ENCODE data around the gene AMPD3. TPM values are rescaled to one million over a fixed set of nuclear protein-coding genes. Genes with fewer than 3 reads are reported as not detected.
"Not testable (repeated sequence)": the region's sequence is repeated elsewhere in the genome, so short reads cannot be mapped to it uniquely, and the experiment has no call there.

Gene AMPD3
- total RNA-seq, 1 donor, result 20.1 TPM

- no peaks in the 10 kb centered on the region for H3K4me1 ChIP-seq (ENCODE audit: insufficient read depth, low read length)
- H3K9me3 ChIP-seq (ENCODE audit: low read depth, low read length), result no peaks in the 10 kb centered on the region
- H3K27me3 ChIP-seq (ENCODE audit: insufficient read depth, low read length), result no peaks in the 10 kb centered on the region
- no peak overlapping the region for H3K4me3 ChIP-seq (ENCODE audit: low read length)
Observed at GRCh38 chr11:10426475-10426874, 28.6 kb upstream of the AMPD3 start.

- H3K27me3 ChIP-seq (ENCODE audit: insufficient read depth, low read length), result no peaks in the 10 kb centered on the region
- no peak overlapping the region for H3K4me3 ChIP-seq (ENCODE audit: low read length)
- no peaks in the 10 kb centered on the region for H3K4me1 ChIP-seq (ENCODE audit: insufficient read depth, low read length)
Observed at GRCh38 chr11:10428453-10428852, 26.6 kb upstream of the AMPD3 start.

GRCh38 chr11:10429526-10429925 is 25.5 kb upstream of the AMPD3 start:
- H3K27me3 ChIP-seq (ENCODE audit: insufficient read depth, low read length), result no peaks in the 10 kb centered on the region

More at GRCh38 chr11:10428453-10428852, 26.6 kb upstream of the AMPD3 start:
- no peaks in the 10 kb centered on the region for H3K9me3 ChIP-seq (ENCODE audit: low read depth, low read length)

GRCh38 chr11:10432493-10432892 is 22.6 kb upstream of the AMPD3 start:
- H3K27me3 ChIP-seq (ENCODE audit: insufficient read depth, low read length), result no peaks in the 10 kb centered on the region
- no peaks in the 10 kb centered on the region for H3K9me3 ChIP-seq (ENCODE audit: low read depth, low read length)
- no peak overlapping the region for H3K4me3 ChIP-seq (ENCODE audit: low read length)
- H3K4me1 ChIP-seq (ENCODE audit: insufficient read depth, low read length), result peaks cover 19% of the 10 kb centered on the region

More at GRCh38 chr11:10429526-10429925, 25.5 kb upstream of the AMPD3 start:
- Histone ChIP-seq H3K4me3 (ENCODE audit: low read length) (no peak overlapping the region), H3K4me1 (ENCODE audit: insufficient read depth, low read length) (no peaks in the 10 kb centered on the region), H3K9me3 (ENCODE audit: low read depth, low read length) (no peaks in the 10 kb centered on the region)

GRCh38 chr11:10432971-10433370 is 22.1 kb upstream of the AMPD3 start:
- peaks cover 19% of the 10 kb centered on the region for H3K4me1 ChIP-seq (ENCODE audit: insufficient read depth, low read length)
- H3K4me3 ChIP-seq (ENCODE audit: low read length), result no peak overlapping the region
- no peaks in the 10 kb centered on the region for H3K27me3 ChIP-seq (ENCODE audit: insufficient read depth, low read length)
- H3K9me3 ChIP-seq (ENCODE audit: low read depth, low read length), result no peaks in the 10 kb centered on the region

- H3K4me1 ChIP-seq (ENCODE audit: insufficient read depth, low read length), result peaks cover 19% of the 10 kb centered on the region
- H3K27me3 ChIP-seq (ENCODE audit: insufficient read depth, low read length), result no peaks in the 10 kb centered on the region
- H3K4me3 ChIP-seq (ENCODE audit: low read length), result no peak overlapping the region
- no peaks in the 10 kb centered on the region for H3K9me3 ChIP-seq (ENCODE audit: low read depth, low read length)
Observed at GRCh38 chr11:10436224-10436623, 18.8 kb upstream of the AMPD3 start.

- not testable (repeated sequence) for H3K27me3 ChIP-seq (ENCODE audit: insufficient read depth, low read length); H3K4me3 ChIP-seq (ENCODE audit: low read length)
- H3K4me1 ChIP-seq (ENCODE audit: insufficient read depth, low read length), result peaks cover 22% of the 10 kb centered on the region
Observed at GRCh38 chr11:10436683-10437082, 18.4 kb upstream of the AMPD3 start.

GRCh38 chr11:10438458-10438857 is 16.6 kb upstream of the AMPD3 start:
- Histone ChIP-seq H3K4me1 (ENCODE audit: insufficient read depth, low read length) (peaks cover 32% of the 10 kb centered on the region), H3K4me3 (ENCODE audit: low read length) (no peak overlapping the region), H3K9me3 (ENCODE audit: low read depth, low read length) (no peaks in the 10 kb centered on the region), H3K27me3 (ENCODE audit: insufficient read depth, low read length) (no peaks in the 10 kb centered on the region)

More at GRCh38 chr11:10436683-10437082, 18.4 kb upstream of the AMPD3 start:
- not testable (repeated sequence) for H3K9me3 ChIP-seq (ENCODE audit: low read depth, low read length)

GRCh38 chr11:10439351-10439750 is 15.7 kb upstream of the AMPD3 start:
- Histone ChIP-seq H3K4me3 (ENCODE audit: low read length) (no peak overlapping the region), H3K27me3 (ENCODE audit: insufficient read depth, low read length) (no peaks in the 10 kb centered on the region)

GRCh38 chr11:10439924-10440323 is 15.1 kb upstream of the AMPD3 start:
- Histone ChIP-seq H3K4me3 (ENCODE audit: low read length) (no peak overlapping the region), H3K4me1 (ENCODE audit: insufficient read depth, low read length) (peaks cover 37% of the 10 kb centered on the region), H3K9me3 (ENCODE audit: low read depth, low read length) (no peaks in the 10 kb centered on the region), H3K27me3 (ENCODE audit: insufficient read depth, low read length) (no peaks in the 10 kb centered on the region)

More at GRCh38 chr11:10439351-10439750, 15.7 kb upstream of the AMPD3 start:
- Histone ChIP-seq H3K4me1 (ENCODE audit: insufficient read depth, low read length) (peaks cover 32% of the 10 kb centered on the region), H3K9me3 (ENCODE audit: low read depth, low read length) (no peaks in the 10 kb centered on the region)

- H3K4me1 ChIP-seq (ENCODE audit: insufficient read depth, low read length), result peaks cover 42% of the 10 kb centered on the region
- H3K9me3 ChIP-seq (ENCODE audit: low read depth, low read length), result no peaks in the 10 kb centered on the region
- no peak overlapping the region for H3K4me3 ChIP-seq (ENCODE audit: low read length)
- no peaks in the 10 kb centered on the region for H3K27me3 ChIP-seq (ENCODE audit: insufficient read depth, low read length)
Observed at GRCh38 chr11:10440401-10440800, 14.7 kb upstream of the AMPD3 start.

GRCh38 chr11:10441091-10441490 is 14.0 kb upstream of the AMPD3 start:
- Histone ChIP-seq H3K4me1 (ENCODE audit: insufficient read depth, low read length) (peaks cover 37% of the 10 kb centered on the region), H3K27me3 (ENCODE audit: insufficient read depth, low read length) (no peaks in the 10 kb centered on the region), H3K4me3 (ENCODE audit: low read length) (no peak overlapping the region), H3K9me3 (ENCODE audit: low read depth, low read length) (no peaks in the 10 kb centered on the region)

- Histone ChIP-seq H3K4me1 (ENCODE audit: insufficient read depth, low read length) (peaks cover 29% of the 10 kb centered on the region), H3K4me3 (ENCODE audit: low read length) (no peak overlapping the region), H3K9me3 (ENCODE audit: low read depth, low read length) (no peaks in the 10 kb centered on the region)
Observed at GRCh38 chr11:10441652-10442503, 13.2 kb upstream of the AMPD3 start.

GRCh38 chr11:10443152-10443551 is 11.9 kb upstream of the AMPD3 start:
- Histone ChIP-seq H3K9me3 (ENCODE audit: low read depth, low read length) (no peaks in the 10 kb centered on the region), H3K27me3 (ENCODE audit: insufficient read depth, low read length) (no peaks in the 10 kb centered on the region), H3K4me1 (ENCODE audit: insufficient read depth, low read length) (peaks cover 25% of the 10 kb centered on the region), H3K4me3 (ENCODE audit: low read length) (no peak overlapping the region)

More at GRCh38 chr11:10441652-10442503, 13.2 kb upstream of the AMPD3 start:
- H3K27me3 ChIP-seq (ENCODE audit: insufficient read depth, low read length), result no peaks in the 10 kb centered on the region

- no peaks in the 10 kb centered on the region for H3K27me3 ChIP-seq (ENCODE audit: insufficient read depth, low read length)
- peaks cover 25% of the 10 kb centered on the region for H3K4me1 ChIP-seq (ENCODE audit: insufficient read depth, low read length)
- no peak overlapping the region for H3K4me3 ChIP-seq (ENCODE audit: low read length)
- no peaks in the 10 kb centered on the region for H3K9me3 ChIP-seq (ENCODE audit: low read depth, low read length)
Observed at GRCh38 chr11:10443721-10444235, 11.3 kb upstream of the AMPD3 start.

All from mononuclear cell (primary cell).